ENCODE measurements around the gene HAAO.

- TF ChIP-seq CTCF (IDR thresholded peaks at IDR 0.05) (peak in 2 of 3 donors; percentile 55 to 68), POLR2A (IDR thresholded peaks at IDR 0.05) (no peak), EP300 (IDR thresholded peaks at IDR 0.05) (no peak)
Measured at GRCh38 chr2:42809819-42810120, 17.4 kb upstream of the HAAO start.

All from ovary (tissue), 3 donors.